Small intestine (tissue), 7 donors: Measurements from ENCODE around the gene FOXC1. TPM values are rescaled to one million over a fixed set of nuclear protein-coding genes. Genes with fewer than 3 reads are reported as not detected.

ENCODE experiments used
- DNase-seq, 2 donors: peaks; one replicate each; pipeline versions ENCODE4 v3.0.0 to v3.0.0-alpha.2; 2013
- FAIRE-seq: peaks from 2 replicates; lab custom pipeline; 2012; peaks lifted over from hg19 to GRCh38; lab: Jason Lieb, UNC
- H3K27ac ChIP-seq, 3 donors: one replicate each; pipeline ENCODE4 v1.5.1; 2013; ENCODE audit warnings: low read length in 2 of 3, mild to moderate bottlenecking in 2 of 3, control low read depth in 1 of 3, inconsistent platforms in 1 of 3, low read depth in 1 of 3, moderate library complexity in 1 of 3
- H3K27me3 ChIP-seq, 3 donors: one replicate each; pipeline ENCODE4 v1.6.1; 2013; ENCODE audit warnings: low read length in 3 of 3, inconsistent platforms in 1 of 3; ENCODE audit not compliant: control insufficient read depth in 3 of 3, insufficient read depth in 3 of 3
- H3K36me3 ChIP-seq, 3 donors: one replicate each; pipeline ENCODE4 v1.6.1; 2013; ENCODE audit warnings: low read length in 3 of 3, inconsistent platforms in 1 of 3, low read depth in 1 of 3, mild to moderate bottlenecking in 1 of 3, moderate library complexity in 1 of 3; ENCODE audit not compliant: control insufficient read depth in 3 of 3, insufficient read depth in 2 of 3
- H3K4me1 ChIP-seq, 3 donors: one replicate each; pipeline ENCODE4 v1.6.1; 2013; ENCODE audit warnings: low read length in 2 of 3, inconsistent platforms in 1 of 3, low read depth in 1 of 3, mild to moderate bottlenecking in 1 of 3, moderate library complexity in 1 of 3; ENCODE audit not compliant: control insufficient read depth in 3 of 3, insufficient read depth in 2 of 3
- H3K4me3 ChIP-seq, 3 donors: one replicate each; pipeline ENCODE4 v1.5.1; 2013; ENCODE audit warnings: low read length in 3 of 3, control low read depth in 1 of 3, inconsistent platforms in 1 of 3, low read depth in 1 of 3, mild to moderate bottlenecking in 1 of 3, moderate library complexity in 1 of 3
- H3K9me3 ChIP-seq, 2 donors: one replicate each; pipeline ENCODE4 v1.6.1; 2013; ENCODE audit warnings: low read depth in 1 of 2, low read length in 1 of 2; ENCODE audit not compliant: control insufficient read depth in 2 of 2, insufficient read depth in 1 of 2
- WGBS, 3 donors: extraction: QIAGEN DNeasy Blood & Tissue Kit; methylation state at CpG; one replicate each; pipeline ENCODE4 v1.1.7; 2013; 5-methylcytosine and 5-hydroxymethylcytosine counted together
- polyA plus RNA-seq, 4 donors: library from polyadenylated mRNA; stranded (reverse) in 3 of 4; unstranded in 1 of 4; fragments of 200-250 nt in 3 of 4; fragments of 120-200 nt in 1 of 4; gene quantifications; one replicate each; pipeline versions ENCODE4 v1.2.1 to v1.2.3, GENCODE V29; 2013
- donor health status: healthy with polysubstance abuse.
- donor health status: control.
- donor health status: control.
- donor health status: Bipolar disorder and iron deficiency.
- donor health status: healthy.

The FOXC1 gene
- polyA plus RNA-seq, 4 donors = 0.22 to 3.1 (median 0.27) TPM; not detected in 1

DNA sequence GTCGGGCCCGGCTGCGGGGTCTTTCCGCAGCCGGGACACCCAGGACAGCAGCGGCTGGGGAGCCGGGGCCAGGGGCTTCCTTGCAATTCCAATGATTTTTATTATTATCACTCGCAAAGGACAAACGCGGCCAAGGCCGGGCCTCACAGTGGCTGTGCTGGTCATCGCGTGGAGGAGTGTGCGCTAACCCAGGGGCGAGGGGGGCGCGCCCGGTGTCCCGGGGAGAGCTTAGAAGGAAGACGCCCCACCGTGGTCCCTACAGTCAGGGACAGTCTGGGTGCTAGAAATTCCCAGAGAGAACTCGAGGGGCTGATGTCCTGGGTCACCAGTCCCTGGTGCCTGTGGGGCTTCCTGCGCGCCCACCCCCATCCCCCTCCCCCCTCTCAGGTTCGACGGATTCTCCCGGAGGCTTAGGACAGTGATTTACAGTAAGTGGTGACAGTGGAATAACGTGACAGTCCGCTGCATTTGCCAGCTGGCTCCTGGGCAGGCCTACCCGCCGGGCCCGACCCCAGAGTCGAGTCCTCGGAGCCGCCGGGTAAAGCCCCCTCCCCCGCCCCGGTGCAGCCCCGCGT, 9.5 kb downstream of the FOXC1 start:
- Histone ChIP-seq H3K27me3 (peaks cover 11 to 96% (median 29%) of the 10 kb centered on the region in 3 donors), H3K9me3 (peaks cover 0 to 4% of the 10 kb centered on the region in 2 donors), H3K27ac (no peak overlapping the region), H3K4me3 (no peak overlapping the region), H3K4me1 (peaks cover 0 to 5% (median 4%) of the 10 kb centered on the region in 3 donors), H3K36me3 (peaks cover 2 to 16% (median 5%) of the 10 kb centered on the region in 3 donors)
- DNase-seq (no peak), FAIRE-seq (no peak)
- 27 to 73% (median 64%) methylated on average over 36 to 40 of the region's 40 CpGs for WGBS, 3 donors

DNA sequence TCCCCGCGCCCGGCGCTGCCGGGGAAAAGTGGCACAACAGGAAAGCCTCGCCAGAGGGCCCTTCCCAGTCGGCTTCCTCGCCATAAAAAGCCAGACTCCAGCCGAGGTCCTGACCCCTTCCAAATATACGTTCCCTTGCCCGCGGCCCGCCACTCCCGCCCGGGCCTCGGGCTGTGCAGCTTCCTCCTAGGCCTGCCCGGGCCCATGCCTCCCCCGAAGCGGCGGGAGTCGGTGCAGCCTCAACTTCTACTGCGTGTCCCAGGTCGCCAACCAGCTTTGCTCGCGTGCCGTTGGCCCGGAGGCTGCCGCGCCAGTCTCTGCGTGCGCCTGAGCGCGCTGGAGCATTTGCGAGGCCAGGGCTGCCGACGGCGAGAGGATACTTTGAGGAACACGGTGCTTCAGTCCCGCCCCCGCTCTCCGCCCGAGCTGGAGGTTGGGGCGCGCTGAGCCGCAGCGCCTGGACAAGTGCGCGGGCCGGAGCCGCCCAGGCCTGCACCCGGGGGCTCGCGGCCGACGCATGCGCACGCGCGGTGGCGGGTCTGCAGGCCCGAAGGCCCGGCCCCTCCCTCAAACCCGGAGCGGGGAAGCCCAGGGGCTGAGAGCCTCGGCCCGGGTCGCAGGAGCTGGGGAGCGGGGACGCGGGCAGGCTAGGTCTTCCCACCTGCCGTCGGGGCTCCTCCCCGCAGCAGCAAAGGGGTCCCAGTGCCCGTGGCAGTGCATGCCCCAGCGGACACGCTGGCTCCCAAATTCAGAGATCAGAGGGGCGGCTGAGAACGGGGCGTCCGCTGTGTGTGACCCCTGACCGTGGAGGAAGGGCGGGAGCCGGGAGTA, 10.2 kb downstream of the FOXC1 start:
- peak in 1 of 2 donors; percentile 49 for DNase-seq
- WGBS, 3 donors = 6 to 44% (median 28%) methylated on average over 59 to 83 of the region's 83 CpGs
- Histone ChIP-seq H3K4me3 (no peak overlapping the region), H3K36me3 (peaks cover 2 to 16% (median 5%) of the 10 kb centered on the region in 3 donors), H3K27me3 (peaks cover 7 to 97% (median 28%) of the 10 kb centered on the region in 3 donors), H3K4me1 (peaks cover 0 to 8% (median 4%) of the 10 kb centered on the region in 3 donors), H3K27ac (no peak overlapping the region), H3K9me3 (peaks cover 0 to 4% of the 10 kb centered on the region in 2 donors)
- FAIRE-seq = no peak

DNA sequence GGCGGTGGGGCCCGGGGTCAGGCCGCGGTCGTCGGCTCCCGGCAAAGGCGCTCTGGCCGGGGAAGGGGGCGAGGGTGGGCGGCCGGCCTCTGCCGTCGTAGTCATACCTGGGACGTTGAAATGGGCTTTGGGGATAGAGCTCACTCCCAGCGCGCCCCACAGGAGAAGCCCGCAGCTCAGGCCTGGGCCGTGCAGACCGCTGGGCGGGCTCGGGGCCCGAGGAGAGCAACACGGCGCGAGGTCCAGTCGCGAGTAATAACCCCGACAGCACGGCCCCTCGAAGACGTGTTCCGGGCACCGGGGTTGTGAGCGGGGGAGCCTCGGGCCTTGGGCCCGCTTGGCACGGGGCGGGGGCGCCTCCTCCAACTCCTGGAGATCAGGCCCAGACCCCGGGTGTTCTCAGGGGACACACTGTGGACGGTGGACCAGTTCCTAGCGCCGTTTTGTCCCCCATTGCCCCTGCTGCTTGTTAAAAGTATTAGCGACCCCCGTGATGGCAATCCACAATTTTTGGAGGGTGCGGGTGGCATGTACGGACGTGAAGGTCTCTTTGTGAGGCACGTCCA, 10.9 kb downstream of the FOXC1 start:
- no peak overlapping the region for H3K4me3 ChIP-seq
- H3K36me3 ChIP-seq = peaks cover 2 to 16% (median 5%) of the 10 kb centered on the region in 3 donors
- peaks cover 0 to 10% (median 4%) of the 10 kb centered on the region in 3 donors for H3K4me1 ChIP-seq
- DNase-seq (no peak), FAIRE-seq (no peak)
- H3K27ac ChIP-seq = no peak overlapping the region
- peaks cover 1 to 97% (median 23%) of the 10 kb centered on the region in 3 donors for H3K27me3 ChIP-seq
- WGBS, 3 donors = 53 to 87% (median 82%) methylated on average over 49 to 50 of the region's 50 CpGs
- H3K9me3 ChIP-seq = no peaks in the 10 kb centered on the region

DNA sequence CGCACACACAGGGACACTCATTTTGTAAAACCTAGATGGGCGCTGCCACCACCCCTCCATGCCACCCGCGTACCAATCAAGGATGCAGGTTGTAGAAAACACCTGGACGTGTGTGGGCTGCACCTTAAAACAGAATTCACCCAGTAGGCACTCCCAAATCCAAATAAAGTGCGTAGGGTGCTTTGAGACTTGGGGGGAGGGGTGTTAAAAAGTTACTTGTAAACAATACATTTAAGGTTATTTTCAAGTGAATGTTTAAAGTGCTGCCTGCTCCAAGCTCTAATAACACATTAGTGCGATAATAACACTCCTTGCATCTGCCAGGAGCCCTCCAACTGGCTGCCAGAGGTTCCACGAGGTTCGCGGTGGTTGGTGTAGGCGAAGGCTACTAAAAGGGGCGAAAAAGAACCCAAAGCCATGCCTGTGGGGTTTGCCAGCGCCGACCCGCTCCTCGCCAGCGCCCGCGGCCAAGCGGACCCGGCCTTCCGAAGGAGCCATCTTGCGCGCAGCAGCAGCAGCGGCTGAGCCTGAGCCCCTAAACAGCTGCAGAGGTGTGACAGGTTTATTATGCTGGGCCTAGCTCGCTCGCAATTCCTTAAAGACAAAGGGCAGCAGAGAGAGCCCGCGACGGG, 11.5 kb downstream of the FOXC1 start:
- FAIRE-seq = no peak
- WGBS, 3 donors = 90 to 96% (median 95%) methylated on average over 30 of the region's 30 CpGs
- no peak overlapping the region for H3K27ac ChIP-seq
- H3K4me1 ChIP-seq = peaks cover 0 to 10% (median 4%) of the 10 kb centered on the region in 3 donors
- H3K27me3 ChIP-seq = peaks cover 0 to 97% (median 25%) of the 10 kb centered on the region in 3 donors
- no peaks in the 10 kb centered on the region for H3K9me3 ChIP-seq
- no peak overlapping the region for H3K4me3 ChIP-seq
- peaks cover 2 to 16% (median 5%) of the 10 kb centered on the region in 3 donors for H3K36me3 ChIP-seq
- no peak for DNase-seq

DNA sequence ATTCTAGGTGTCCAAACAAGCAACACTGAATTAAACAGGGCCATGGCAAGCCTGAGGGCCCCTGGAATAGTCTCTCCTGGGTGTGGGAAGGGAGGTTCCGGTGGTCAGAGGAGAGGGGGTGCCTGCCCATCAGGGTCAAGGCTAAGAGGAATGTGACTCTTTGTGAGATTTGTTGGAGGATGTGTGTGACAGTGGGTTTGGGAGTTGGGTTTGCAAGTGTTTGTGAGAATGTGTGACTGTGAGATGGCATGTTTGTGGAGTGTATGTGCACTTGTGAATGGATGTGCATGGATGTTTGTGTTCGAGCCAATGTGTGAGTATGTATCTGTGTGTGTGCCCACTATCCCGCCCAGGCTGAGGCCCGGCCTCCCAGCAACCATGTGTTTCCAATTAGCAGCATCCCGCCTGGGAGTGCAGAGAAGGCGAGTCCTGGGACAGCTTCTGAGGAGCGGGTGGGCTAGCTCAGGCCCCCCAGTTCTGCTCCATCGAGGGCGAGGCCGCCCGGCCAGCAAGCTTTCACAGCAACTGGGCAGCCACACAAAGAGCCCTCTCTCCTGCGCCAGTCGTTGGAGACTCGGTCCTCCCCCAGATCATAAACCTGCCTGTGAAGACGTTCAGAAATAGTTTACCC, 12.6 kb downstream of the FOXC1 start:
- FAIRE-seq (no peak), DNase-seq (no peak)
- 93 to 95% (median 93%) methylated on average over 15 of the region's 15 CpGs for WGBS, 3 donors
- H3K4me3 ChIP-seq = no peak overlapping the region
- no peak overlapping the region for H3K27ac ChIP-seq
- H3K9me3 ChIP-seq = no peaks in the 10 kb centered on the region
- H3K27me3 ChIP-seq = peaks cover 0 to 96% (median 30%) of the 10 kb centered on the region in 3 donors
- peaks cover 2 to 16% (median 5%) of the 10 kb centered on the region in 3 donors for H3K36me3 ChIP-seq
- H3K4me1 ChIP-seq = peaks cover 0 to 10% (median 4%) of the 10 kb centered on the region in 3 donors

DNA sequence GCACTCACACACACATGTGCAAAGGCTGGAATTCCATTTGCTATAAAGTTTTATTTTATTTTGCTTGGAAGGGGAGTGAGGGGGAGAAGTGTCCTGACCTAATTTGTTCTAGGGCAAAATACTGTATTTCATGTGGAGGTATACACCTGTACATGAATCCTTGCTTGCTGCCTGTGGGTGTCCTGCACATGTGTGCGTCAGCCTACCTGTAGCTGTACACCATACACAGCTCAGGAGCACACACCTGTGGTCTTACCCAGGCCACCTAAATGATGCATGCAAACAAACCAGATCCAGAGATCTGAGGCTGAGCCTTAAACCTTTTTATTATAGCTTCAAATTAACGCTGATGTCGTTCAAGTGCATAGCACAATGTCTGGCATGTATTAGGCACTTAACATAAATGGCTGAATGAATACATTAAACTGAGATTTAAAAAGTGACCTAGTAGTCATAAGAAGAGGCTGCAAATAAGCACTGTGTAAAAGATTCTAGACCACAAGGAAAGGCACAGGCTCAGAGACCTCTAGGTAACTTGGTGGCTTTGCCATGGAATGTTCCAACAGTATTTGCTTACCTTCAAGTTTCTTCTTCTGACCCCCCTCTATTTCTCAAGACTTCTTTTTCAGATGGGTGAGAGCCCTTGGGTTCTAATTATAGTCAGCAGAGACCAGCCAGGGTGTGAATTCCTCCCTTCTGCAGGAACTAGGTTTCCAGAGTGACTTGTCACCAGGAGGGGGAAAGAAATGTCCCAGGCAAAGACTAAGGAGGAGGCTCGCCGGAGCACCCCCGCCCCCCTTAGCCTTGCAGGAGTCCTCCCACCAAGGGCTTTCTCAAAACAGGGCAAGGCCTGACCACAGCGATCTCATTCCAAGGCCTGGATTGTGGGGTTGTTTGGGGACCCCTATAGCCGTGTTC, 13.4 kb downstream of the FOXC1 start:
- FAIRE-seq = no peak
- 92 to 95% (median 93%) methylated on average over 8 of the region's 8 CpGs for WGBS, 3 donors
- Histone ChIP-seq H3K27me3 (peaks cover 0 to 96% (median 34%) of the 10 kb centered on the region in 3 donors), H3K36me3 (peaks cover 2 to 16% (median 5%) of the 10 kb centered on the region in 3 donors), H3K27ac (no peak overlapping the region), H3K4me3 (no peak overlapping the region), H3K9me3 (no peaks in the 10 kb centered on the region), H3K4me1 (peaks cover 0 to 10% (median 4%) of the 10 kb centered on the region in 3 donors)
- DNase-seq = no peak

DNA sequence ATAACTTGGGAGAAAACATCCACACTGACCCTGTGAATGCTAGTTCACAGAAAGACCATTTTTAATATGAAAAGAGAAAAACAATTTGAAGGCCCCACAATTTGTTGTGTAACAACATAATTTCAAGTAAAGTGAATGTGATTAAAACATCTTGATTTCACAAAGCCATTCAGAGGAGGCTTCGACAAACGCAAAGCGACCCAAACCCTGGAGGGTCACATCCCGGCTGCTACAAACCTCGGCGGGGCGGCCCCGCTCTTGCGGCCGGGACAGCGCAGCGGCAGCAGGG, 14.0 kb downstream of the FOXC1 start:
- DNase-seq (no peak), FAIRE-seq (no peak)
- no peak overlapping the region for H3K27ac ChIP-seq
- WGBS, 3 donors = 93 to 96% (median 95%) methylated on average over 12 of the region's 12 CpGs
- peaks cover 2 to 16% (median 5%) of the 10 kb centered on the region in 3 donors for H3K36me3 ChIP-seq
- H3K4me1 ChIP-seq = peaks cover 0 to 10% (median 4%) of the 10 kb centered on the region in 3 donors
- H3K4me3 ChIP-seq = no peak overlapping the region
- H3K27me3 ChIP-seq = peaks cover 0 to 92% (median 33%) of the 10 kb centered on the region in 3 donors
- H3K9me3 ChIP-seq = no peaks in the 10 kb centered on the region
